GM19463 (cell line): ENCODE data around the gene PCDH7.

Source experiments
- ATAC-seq: cut with Tn5 transposase; IDR thresholded peaks from one replicate; pipeline ENCODE4 v1.9.1; 2021; ENCODE audit warnings: mild to moderate bottlenecking, moderate library complexity; ENCODE audit not compliant: unreplicated experiment

PCDH7 gene, protein sequence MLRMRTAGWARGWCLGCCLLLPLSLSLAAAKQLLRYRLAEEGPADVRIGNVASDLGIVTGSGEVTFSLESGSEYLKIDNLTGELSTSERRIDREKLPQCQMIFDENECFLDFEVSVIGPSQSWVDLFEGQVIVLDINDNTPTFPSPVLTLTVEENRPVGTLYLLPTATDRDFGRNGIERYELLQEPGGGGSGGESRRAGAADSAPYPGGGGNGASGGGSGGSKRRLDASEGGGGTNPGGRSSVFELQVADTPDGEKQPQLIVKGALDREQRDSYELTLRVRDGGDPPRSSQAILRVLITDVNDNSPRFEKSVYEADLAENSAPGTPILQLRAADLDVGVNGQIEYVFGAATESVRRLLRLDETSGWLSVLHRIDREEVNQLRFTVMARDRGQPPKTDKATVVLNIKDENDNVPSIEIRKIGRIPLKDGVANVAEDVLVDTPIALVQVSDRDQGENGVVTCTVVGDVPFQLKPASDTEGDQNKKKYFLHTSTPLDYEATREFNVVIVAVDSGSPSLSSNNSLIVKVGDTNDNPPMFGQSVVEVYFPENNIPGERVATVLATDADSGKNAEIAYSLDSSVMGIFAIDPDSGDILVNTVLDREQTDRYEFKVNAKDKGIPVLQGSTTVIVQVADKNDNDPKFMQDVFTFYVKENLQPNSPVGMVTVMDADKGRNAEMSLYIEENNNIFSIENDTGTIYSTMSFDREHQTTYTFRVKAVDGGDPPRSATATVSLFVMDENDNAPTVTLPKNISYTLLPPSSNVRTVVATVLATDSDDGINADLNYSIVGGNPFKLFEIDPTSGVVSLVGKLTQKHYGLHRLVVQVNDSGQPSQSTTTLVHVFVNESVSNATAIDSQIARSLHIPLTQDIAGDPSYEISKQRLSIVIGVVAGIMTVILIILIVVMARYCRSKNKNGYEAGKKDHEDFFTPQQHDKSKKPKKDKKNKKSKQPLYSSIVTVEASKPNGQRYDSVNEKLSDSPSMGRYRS (N-terminal part only)

DNA sequence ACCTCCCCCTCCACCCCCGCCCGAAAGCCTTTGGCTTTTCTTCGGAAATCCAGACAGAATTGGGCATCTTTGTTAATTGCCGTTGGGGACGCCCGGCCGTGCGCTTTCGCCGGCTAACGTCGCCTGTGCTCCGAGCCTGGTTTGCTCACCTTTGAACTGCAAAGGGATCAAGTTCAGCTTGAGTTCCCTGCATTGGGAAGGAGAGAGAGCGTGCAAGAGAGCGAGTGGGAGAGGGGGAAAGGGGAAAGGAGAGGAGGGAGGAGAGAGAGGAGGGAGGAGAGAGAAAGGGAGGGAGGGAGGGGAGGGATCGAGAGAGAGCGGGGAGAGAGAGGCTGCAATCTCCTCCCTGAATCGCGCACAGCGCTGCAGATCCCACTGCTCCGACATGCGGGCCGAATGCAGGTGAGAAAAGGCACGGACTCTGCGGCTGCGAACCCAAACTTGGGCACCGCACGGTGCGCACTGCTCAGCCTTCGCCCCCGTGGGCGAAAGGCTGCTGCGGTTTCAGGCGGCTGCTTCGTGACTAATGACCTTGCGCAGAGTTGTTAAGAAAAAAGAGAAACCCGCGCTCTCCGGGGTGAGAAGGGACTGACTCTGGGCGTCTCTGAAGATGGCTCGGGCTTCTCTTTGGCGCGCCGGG, at the start of gene PCDH7:
Gene PCDH7, plus strand, starts transcription at position 349 of the 640 bp plus-strand sequence. CDS start 1,054 bp downstream, outside the sequence.
- no peak for ATAC-seq

DNA sequence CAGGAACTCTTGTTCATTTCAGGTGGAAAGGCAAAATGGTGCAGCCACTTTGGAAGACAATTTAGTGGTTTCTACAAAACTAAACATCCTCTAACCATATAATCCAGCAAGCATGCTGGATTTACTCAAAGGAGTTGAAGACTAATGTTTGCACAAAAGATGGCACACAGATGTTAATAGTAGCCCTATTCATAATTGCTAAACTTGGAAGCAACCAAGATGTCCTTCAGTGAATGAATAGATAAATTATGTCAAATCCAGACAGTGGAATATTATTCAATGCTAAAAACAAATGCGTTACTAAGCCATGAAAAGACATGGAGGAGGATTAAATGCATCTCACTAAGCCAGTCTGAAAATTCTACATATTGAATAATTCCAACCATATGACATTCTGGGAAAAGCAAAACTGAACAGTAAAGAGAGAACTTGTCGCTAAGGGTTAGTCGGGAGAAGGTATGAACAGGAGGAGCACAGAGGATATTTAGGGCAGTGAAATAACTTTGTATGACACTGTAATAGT, 48.2 kb upstream of the PCDH7 start:
- ATAC-seq: no peak

DNA sequence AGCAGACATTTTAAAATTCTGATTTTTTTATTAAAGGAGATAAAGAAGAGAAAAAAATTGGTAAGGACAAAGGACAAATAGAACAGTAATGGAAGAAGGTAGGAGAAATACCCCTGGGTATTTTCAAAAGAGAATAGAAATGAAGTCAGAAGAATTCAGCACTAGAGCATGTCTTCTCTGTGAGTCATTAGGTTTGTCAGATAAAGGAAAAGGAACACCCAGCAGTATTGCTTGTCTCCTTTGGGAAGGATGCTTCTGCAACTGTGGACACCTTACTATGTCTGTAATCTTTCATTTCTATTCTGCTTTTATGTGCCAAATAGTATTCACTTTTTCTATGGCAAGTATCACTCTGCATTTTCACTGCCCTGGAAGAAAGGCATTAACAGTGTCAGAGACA, 24.0 kb upstream of the PCDH7 start:
- ATAC-seq: no peak

DNA sequence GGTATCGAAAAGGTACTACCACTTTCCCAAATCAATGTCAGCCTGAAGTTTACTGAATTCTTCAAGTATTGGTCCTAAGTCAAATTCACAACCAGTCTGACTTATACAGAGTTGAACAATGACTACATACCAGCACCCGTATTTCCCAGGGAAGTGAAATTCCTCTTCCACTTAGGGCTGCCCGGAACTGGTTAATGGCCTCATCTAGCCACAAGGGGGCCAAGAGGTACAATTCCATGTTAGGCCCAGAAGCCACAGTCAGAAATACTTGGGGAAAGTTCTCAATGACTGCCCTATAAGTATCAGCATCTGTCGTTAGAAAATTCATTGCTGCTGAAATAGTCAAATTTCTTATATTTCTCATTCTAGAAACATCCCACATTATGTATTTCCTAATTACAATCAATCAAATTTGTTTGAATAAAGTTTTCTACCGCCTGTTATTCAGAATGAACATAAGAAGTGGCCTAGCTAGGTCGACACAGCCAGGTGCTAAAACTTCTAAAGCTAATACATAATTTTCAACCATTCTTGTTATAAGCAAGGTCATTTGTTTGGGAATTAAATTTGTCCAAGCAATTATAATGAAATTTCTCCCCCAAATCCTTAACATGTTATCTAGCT, 5.6 kb upstream of the PCDH7 start:
- ATAC-seq: peak; percentile 43

DNA sequence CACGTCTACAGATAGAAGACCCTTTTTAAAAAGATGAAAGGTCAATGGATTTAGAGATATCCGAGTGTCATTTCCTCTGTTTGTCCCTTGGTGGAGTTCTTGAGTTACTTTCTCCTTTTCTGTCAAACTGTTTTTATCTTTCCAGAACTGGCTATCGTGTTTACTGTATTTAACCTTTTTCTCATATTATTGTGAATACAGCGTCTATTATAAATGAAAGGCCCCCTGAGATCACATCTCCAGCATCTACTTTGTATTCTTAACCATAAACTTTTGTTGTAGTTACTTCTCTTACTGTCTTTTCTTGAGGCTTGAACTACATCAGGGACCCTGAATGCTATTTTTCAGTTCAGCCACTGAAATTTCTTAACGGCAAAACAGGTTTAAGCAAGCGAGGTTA, 4.0 kb upstream of the PCDH7 start:
- ATAC-seq: no peak

DNA sequence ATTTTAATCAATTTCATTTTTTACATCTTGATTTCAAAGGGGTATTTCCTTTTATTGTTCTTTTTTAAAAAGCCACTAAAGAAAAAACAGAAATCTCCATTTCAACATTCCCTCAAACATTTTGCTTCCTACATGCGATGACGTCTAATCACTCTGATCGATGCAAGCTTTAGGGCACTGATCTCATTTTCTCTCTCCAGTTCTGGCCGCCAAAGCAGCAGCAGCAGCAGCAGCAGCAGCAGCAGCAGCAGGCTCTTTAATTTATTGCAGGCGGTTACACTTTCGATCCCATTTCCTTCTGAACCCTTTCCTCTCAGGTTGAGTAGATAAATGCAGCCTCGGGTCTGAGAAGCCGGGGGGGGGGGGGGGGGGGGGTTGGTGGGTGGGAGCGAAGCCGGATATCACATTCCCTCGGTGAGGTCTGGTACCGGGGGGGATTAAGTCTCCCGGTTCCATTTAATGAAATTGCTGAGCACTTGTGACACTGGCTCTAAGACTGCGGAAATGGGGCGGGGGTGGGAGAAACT, 3.4 kb upstream of the PCDH7 start:
- ATAC-seq: no peak

DNA sequence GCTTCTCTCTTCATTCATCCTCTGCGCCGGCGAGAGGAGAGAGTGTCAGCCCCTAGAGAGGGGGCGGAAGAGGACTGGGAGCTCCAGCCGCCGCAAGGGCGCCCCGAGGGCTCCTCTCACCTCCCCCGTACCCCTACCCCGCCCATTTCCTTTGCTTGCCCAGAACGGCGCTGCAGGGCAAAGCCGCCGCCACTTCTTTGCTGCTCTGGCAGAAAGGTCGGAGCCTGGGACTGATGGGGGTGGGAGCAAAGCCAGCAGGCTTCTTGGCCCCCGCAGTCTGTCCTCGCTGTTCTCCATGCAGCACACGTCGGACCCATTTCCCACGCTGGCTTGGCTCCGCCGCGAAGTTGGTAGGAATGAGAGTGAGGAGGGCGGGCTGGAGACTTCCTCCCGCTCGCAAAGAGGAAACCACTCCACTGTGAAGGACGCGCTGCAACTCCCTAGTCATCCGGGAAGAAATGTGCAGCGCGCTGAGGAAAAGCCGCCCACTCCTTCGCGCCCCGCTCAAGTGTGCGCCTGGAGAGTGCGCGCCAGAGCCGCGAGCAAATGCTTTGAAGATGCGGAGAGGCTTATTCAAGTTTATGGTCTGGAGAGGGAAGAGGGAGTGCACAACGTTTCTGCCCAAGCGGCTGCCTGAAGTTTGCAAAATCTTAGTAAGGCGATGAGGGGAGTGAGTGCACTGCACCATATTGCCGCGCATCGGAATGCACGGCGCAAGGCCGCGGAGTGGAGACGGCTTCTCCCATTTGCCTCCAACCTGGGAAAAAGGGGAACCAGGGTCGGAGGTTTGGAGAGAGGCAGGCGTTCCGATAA, 2.8 kb upstream of the PCDH7 start:
- peak; percentile 44 for ATAC-seq

DNA sequence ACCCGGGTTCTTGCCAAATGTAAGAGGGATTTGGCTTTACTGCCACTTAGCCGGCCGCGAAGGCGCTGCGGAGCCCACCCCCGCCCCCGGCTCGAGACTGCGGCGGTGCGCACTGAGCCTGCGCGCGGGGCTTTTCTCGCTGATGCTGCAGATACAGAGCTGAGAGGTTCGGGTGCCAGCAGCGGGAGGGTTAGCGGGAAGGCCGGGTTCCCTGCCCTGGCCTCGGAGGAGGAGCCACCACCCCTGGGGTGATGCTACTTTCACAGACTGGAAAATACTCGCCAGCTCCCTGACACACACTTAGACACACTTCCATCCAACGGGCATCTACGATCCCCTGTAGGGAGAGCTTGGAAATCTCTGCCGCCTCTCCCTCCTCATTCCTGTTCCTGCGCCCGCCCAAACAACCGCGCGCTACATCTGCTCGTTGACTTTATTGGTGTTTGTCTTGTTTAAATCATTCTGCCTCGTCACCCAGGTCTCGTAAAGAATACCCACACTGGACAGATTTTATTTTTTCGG, 2.1 kb upstream of the PCDH7 start:
- ATAC-seq: no peak

DNA sequence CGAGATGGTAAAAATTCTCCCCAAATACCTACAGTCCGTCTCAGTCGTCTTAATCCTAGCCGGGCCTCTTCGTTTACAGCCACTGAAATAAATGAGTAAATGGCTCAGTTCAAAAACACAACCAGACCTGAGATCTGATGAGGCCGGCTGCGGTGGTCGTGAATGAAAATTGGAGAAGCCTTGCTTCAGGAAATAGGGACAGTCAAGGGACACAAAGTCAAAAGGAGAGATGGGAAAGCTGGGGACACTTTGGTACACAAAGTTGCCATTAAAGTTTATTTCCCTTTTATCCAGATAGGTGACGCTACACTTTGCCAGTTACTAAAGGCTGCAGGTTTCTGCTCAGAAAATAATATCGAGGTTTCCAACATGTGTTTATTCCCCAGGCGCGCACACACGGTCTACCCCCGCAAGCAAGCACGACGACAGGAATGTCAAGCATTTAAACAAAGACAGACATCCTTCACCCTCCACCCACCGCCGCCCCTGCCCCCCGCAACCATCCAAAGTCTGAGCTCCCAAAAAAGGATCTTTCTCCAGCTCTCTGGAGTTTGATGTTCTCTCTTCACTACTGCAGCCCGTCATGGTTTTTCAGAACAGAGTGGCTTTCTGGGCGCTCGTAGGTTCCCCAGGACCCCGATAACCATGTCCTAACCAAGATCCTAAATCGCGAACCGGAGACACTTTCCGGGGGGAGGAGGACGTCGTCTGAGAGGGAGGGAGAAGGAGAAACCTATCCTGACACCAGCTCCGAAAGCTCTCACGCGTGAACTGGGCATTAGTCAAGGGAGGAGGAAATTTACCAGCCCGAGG, 1.3 kb upstream of the PCDH7 start:
- ATAC-seq: no peak

DNA sequence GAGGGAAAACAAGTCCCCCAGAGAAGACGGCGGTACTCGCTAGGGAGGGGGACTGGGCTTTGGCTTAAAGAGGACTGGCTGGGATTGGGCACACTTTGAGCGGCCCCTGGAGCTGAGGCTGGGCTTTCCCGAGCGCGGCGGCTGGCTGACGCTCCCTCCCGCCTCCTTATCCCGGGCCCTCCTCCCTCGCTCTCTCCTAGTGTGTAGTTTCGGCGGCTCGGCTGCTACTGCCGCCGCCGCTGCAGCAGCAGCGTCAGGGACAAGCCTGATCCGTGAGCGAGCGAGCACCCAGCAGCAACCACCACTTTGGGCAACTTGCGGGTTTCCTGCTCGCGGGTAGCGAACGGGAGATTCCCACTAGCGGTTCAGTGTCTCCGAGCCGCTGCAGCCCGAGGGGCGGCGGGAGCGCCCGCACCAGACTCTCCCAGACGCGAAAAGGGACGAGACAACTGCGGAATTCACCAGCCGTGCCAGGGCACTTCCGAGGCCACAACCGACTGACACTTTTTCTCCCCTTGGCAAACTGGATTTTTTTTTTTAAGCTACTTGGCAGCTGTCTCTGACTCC, 632 bp upstream of the PCDH7 start:
- ATAC-seq: no peak

DNA sequence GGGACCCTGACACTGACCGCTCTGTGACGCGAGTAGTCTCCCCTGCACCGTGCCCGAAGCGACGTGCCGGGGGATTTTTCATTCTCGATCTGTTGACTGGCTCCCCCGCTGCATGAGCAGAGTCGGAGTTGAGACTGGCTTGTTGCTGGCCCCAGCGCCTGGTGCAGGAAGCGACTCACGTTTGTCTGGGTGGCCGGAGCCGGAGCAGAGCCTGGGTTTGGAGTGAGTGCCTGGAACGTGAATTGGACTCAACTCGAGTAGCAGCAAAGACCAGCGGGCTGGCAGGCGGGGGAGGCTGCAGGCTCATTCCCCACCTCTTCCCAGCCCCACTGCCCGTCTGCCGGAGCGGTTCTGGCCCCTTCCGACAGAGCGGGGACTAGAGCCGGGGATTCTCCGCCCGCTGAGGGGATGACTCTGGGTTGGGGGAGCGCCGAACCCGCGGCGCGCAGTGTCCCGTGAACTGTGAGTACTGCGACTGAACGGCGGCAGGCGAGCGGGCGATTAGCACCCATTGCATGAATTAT, 554 bp downstream of the PCDH7 start:
- ATAC-seq: no peak

DNA sequence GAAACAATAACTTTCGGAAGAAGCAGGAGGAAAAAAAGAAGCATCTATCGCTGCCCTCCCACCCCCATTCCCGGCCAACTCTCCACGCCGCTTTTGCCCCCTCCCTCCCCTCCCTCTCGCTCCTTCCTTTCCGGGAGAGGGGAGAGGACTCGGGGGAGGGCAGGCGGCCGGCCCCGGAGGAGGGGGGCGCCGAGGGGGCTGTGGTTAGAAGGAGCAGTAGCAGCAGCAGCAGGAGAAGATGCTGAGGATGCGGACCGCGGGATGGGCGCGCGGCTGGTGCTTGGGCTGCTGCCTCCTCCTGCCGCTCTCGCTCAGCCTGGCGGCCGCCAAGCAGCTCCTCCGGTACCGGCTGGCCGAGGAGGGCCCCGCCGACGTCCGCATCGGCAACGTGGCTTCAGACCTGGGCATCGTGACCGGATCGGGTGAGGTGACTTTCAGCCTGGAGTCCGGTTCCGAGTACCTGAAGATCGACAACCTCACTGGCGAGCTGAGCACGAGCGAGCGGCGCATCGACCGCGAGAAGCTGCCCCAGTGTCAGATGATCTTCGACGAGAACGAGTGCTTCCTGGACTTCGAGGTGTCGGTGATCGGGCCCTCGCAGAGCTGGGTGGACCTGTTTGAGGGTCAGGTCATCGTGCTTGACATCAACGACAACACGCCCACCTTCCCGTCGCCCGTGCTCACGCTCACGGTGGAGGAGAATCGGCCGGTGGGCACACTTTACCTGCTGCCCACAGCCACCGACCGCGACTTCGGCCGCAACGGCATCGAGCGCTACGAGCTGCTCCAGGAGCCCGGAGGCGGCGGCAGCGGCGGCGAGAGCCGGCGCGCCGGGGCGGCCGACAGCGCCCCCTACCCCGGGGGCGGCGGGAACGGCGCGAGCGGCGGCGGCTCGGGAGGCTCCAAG, 1.3 kb downstream of the PCDH7 start:
- no peak for ATAC-seq

DNA sequence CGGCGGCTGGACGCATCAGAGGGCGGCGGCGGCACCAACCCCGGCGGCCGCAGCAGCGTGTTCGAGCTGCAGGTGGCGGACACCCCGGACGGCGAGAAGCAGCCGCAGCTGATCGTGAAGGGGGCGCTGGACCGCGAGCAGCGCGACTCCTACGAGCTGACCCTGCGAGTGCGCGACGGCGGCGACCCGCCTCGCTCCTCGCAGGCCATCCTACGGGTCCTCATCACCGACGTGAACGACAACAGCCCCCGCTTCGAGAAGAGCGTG, 1.9 kb downstream of the PCDH7 start:
- ATAC-seq: no peak

DNA sequence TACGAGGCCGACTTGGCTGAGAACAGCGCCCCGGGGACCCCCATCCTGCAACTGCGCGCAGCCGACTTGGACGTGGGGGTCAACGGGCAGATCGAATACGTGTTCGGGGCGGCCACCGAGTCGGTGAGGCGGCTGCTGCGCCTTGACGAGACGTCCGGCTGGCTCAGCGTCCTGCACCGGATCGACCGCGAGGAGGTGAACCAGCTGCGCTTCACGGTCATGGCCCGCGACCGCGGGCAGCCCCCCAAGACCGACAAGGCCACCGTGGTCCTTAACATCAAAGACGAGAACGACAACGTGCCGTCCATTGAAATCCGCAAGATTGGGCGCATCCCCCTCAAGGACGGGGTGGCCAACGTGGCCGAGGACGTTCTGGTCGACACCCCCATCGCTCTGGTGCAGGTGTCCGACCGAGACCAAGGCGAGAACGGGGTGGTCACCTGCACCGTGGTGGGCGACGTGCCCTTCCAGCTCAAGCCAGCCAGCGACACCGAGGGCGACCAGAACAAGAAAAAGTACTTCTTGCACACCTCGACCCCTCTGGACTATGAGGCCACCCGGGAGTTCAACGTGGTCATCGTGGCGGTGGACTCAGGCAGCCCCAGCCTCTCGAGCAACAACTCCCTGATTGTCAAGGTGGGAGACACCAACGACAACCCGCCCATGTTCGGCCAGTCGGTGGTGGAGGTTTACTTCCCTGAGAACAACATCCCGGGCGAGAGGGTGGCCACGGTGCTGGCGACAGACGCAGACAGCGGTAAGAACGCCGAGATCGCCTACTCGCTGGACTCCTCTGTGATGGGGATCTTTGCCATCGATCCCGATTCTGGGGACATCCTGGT, 2.4 kb downstream of the PCDH7 start:
- no peak for ATAC-seq

DNA sequence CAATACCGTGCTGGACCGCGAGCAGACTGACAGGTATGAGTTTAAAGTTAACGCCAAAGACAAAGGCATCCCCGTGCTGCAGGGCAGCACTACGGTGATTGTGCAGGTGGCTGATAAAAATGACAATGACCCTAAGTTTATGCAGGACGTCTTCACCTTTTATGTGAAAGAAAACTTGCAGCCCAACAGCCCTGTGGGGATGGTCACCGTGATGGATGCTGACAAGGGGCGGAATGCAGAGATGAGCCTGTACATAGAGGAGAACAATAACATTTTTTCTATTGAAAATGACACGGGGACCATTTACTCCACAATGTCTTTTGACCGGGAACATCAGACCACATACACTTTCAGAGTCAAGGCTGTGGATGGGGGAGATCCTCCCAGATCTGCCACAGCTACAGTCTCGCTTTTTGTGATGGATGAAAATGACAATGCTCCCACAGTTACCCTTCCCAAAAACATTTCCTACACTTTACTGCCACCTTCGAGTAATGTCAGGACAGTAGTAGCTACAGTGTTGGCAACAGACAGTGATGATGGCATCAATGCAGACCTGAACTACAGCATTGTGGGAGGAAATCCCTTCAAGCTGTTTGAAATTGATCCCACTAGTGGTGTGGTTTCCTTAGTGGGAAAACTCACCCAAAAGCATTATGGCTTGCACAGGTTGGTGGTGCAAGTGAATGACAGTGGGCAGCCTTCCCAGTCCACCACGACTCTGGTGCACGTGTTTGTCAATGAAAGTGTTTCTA, 3.2 kb downstream of the PCDH7 start:
- no peak for ATAC-seq
